Measurements from ENCODE around the gene CEP170B. TPM values are rescaled to one million over a fixed set of nuclear protein-coding genes. Genes with fewer than 3 reads are reported as not detected.

The CEP170B gene
- total and polyA plus RNA-seq, 2 of the 8 experiments (the other 6 are each of a cell fraction or from before 2014, with no cell fraction given): 9.1 to 33.8 TPM

DNA sequence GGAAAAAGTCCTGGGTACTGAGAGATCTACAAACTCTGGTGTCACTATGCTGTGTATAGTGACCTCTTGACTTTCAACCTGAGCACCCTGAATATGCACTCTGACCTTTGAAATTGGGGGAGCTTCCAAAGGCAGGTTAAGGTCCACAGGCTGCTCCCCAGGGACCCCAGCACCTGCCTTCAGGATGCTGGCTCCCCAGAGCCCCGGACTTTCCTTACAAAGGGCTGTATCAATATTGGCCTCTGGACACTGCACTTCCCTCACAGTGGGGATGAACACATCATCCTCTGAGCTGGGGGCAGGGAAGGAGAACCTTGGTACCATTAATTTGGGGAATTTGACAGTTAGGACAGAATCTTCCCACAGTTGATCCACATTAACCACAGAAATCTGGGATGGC is 73.9 kb downstream of the CEP170B start:
- no peak overlapping the region for H3K9ac ChIP-seq (replicated peaks in 1 of 4; ENCODE audit: extremely low read depth in 1 of 4, low read depth in 3 of 4, low read length in 3 of 4)
- H2AFZ ChIP-seq (ENCODE audit: low read length): no peak overlapping the region
- WGBS, 2 experiments (ENCODE audit: extremely low coverage in 1 of 2, insufficient coverage in 1 of 2, insufficient read length in 1 of 2, insufficient replicate concordance in 2 of 2, low coverage in 1 of 2, low lambda C conversion rate in 2 of 2, missing lambda C conversion rate in 1 of 2): 69% methylated on average over 1 of the region's 1 CpG; no CpG with 5 or more reads in 1 of the 2 experiments
- DNase-seq (ENCODE audit: low read depth in 1 of 2, low spot score in 2 of 2): no peak
- H3K23me2 ChIP-seq (ENCODE audit: low read depth, low read length): peaks cover 2% of the 10 kb centered on the region; the same call in 1 of the 2 replicates
- no peaks in the 10 kb centered on the region for H4K20me1 ChIP-seq (replicated peaks in 1 of 2; ENCODE audit: control insufficient read depth in 1 of 2, insufficient read depth in 2 of 2, low read length in 2 of 2)
- POLR2A ChIA-PET (ENCODE audit: partially characterized antibody): no interaction called here
- no peak overlapping the region for H3K4me2 ChIP-seq (ENCODE audit: insufficient read depth in 1 of 2, low read depth in 2 of 2, low read length in 2 of 2)
- no peak overlapping the region for H3K56ac ChIP-seq (replicated peaks; ENCODE audit: insufficient read length, low read depth, low read length)
- no peak overlapping the region for H2BK15ac ChIP-seq (ENCODE audit: low read length)
- H4K91ac ChIP-seq (replicated peaks; ENCODE audit: insufficient read length, low read length): no peak overlapping the region
- no peak overlapping the region for H3K27ac ChIP-seq (ENCODE audit: low read depth, low read length)
- peaks cover 5 to 57% (median 28%) of the 10 kb centered on the region in 4 experiments for H3K27me3 ChIP-seq (replicated peaks in 1 of 4; ENCODE audit: control insufficient read depth in 3 of 4, extremely low read depth in 1 of 4, insufficient read depth in 3 of 4, low read length in 3 of 4)
- FAIRE-seq: no peak
- no peak overlapping the region for H3K4ac ChIP-seq (replicated peaks; ENCODE audit: insufficient read length, low read depth, low read length)
- no peak overlapping the region for H2AK5ac ChIP-seq (ENCODE audit: low read depth, low read length)
- no peak overlapping the region for H3K18ac ChIP-seq (ENCODE audit: extremely low read depth, low read length)
- no peaks in the 10 kb centered on the region for H3K36me3 ChIP-seq (ENCODE audit: control insufficient read depth in 2 of 4, insufficient read depth in 4 of 4, low read length in 3 of 4)
- H3K79me1 ChIP-seq (ENCODE audit: low read depth, low read length): no peaks in the 10 kb centered on the region
- no peak overlapping the region for H3K14ac ChIP-seq (ENCODE audit: insufficient read length)
- H3K23ac ChIP-seq (ENCODE audit: insufficient read length): no peak overlapping the region
- no peak overlapping the region for H2BK20ac ChIP-seq (ENCODE audit: low read length)
- H4K8ac ChIP-seq (ENCODE audit: extremely low read depth, insufficient read depth, low read length): no peak overlapping the region
- H3K4me3 ChIP-seq (ENCODE audit: extremely low read depth in 1 of 4, insufficient read depth in 2 of 4, low read depth in 3 of 4, low read length in 4 of 4): no peak overlapping the region
- no peak overlapping the region for H2BK5ac ChIP-seq (ENCODE audit: low read depth, low read length)
- CTCF ChIA-PET (ENCODE audit: partially characterized antibody): interaction anchor here (0.6 to 3.3 kb wide), 7 partner anchors 10 to 160 kb away, joined by 3 to 11 read pairs (median 5); no protein-coding TSS in a partner anchor
- H3K9me3 ChIP-seq (ENCODE audit: insufficient read depth in 2 of 2, low read depth in 1 of 2, low read length in 1 of 2): peaks cover 0 to 20% of the 10 kb centered on the region in 2 experiments; a peak in 1 of 4 replicates
- no peaks in the 10 kb centered on the region for H3K79me2 ChIP-seq (ENCODE audit: control insufficient read depth in 1 of 2, insufficient read depth in 2 of 2, low read length in 2 of 2)
- no peak overlapping the region for H4K5ac ChIP-seq (ENCODE audit: insufficient read length, low read depth, low read length)
- TF ChIP-seq SAP30 (IDR thresholded peaks at IDR 0.05; ENCODE audit: insufficient read depth, insufficient replicate concordance, low read length): no peak
- no peak for TF ChIP-seq BRCA1 (IDR thresholded peaks at IDR 0.05; ENCODE audit: low read depth, low read length)
- no peak for TF ChIP-seq POLR2A (IDR thresholded peaks at IDR 0.05; ENCODE audit: control extremely low read depth in 1 of 2, low read depth in 2 of 2, low read length in 2 of 2)
- TF ChIP-seq GABPA (IDR thresholded peaks at IDR 0.05; ENCODE audit: borderline replicate concordance, insufficient read depth, low read length): no peak
- TF ChIP-seq, protein P1, sequence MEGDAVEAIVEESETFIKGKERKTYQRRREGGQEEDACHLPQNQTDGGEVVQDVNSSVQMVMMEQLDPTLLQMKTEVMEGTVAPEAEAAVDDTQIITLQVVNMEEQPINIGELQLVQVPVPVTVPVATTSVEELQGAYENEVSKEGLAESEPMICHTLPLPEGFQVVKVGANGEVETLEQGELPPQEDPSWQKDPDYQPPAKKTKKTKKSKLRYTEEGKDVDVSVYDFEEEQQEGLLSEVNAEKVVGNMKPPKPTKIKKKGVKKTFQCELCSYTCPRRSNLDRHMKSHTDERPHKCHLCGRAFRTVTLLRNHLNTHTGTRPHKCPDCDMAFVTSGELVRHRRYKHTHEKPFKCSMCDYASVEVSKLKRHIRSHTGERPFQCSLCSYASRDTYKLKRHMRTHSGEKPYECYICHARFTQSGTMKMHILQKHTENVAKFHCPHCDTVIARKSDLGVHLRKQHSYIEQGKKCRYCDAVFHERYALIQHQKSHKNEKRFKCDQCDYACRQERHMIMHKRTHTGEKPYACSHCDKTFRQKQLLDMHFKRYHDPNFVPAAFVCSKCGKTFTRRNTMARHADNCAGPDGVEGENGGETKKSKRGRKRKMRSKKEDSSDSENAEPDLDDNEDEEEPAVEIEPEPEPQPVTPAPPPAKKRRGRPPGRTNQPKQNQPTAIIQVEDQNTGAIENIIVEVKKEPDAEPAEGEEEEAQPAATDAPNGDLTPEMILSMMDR (IDR thresholded peaks at IDR 0.05; ENCODE audit: control extremely low read depth in 1 of 3, insufficient read depth in 1 of 3, low read depth in 1 of 3, low read length in 3 of 3): no peak
- no peak for TF ChIP-seq BCL11A (IDR thresholded peaks at IDR 0.05; ENCODE audit: low read depth in 2 of 2, low read length in 2 of 2)
- H3K4me1 ChIP-seq (replicated peaks in 1 of 4; ENCODE audit: control insufficient read depth in 3 of 4, insufficient read depth in 4 of 4, low read length in 3 of 4): no peaks in the 10 kb centered on the region
- no peak overlapping the region for H2BK120ac ChIP-seq (replicated peaks; ENCODE audit: low read depth, low read length)
- no peak overlapping the region for H2BK12ac ChIP-seq (ENCODE audit: low read depth, low read length)

All from H1 (cell line).